Kasumi-1 (cell line): ENCODE measurements around the gene TNIK.
"Not testable (repeated sequence)": the region's sequence is repeated elsewhere in the genome, so short reads cannot be mapped to it uniquely, and the experiment has no call there.

Experiments used
- DNase-seq, 2 experiments: peaks; one replicate each; lab custom pipeline; 2025; lab: John Stamatoyannopoulos, UW

TNIK gene

GRCh38 chr3:171125010-171125409 is 335.2 kb downstream of the TNIK start:
- no peak for DNase-seq

- no peak for DNase-seq
These were observed 336.3 kb downstream of the TNIK start for GRCh38 chr3:171123915-171124314.

DNA sequence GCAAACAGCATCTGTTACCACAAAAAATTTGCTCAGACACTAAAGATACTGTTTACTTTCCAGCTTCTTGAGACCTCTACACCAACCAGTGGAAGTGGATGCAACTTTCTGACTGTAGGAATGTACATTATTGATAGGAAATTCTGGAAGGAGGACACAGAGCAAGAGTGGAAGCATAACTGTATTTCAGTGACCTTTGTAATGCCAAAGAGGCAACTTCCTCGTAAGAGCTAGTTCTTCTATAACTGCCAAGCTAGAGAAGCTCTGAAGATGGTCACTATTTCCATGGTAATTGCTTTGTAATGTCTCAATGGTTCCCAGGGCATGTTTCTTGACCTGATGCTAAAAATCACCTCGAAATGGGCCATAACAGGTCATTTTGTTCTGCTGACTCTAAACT is 337.3 kb downstream of the TNIK start:
- no peak for DNase-seq

DNA sequence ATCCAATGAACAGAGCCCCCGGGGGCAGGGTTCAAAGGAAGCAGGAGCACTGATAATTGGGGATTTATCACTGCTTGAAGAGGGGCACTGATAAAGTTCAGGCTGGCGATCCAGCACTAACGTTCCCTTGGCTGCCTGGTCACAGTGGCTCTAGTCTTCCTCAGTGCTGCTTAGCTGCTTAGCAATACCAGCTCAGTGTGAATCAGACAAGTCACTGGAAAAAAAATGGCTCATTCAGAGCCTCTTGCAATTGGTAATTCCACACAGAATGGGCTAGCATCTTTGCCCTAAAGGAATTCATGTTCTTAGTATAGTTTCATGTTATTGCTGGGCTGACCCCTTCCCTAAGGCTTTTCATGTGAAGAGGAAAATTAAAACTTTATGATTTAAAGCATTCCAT is 338.0 kb downstream of the TNIK start:
- DNase-seq: no peak

- no peak for DNase-seq
These were observed 338.4 kb downstream of the TNIK start for GRCh38 chr3:171121801-171122200.

DNA sequence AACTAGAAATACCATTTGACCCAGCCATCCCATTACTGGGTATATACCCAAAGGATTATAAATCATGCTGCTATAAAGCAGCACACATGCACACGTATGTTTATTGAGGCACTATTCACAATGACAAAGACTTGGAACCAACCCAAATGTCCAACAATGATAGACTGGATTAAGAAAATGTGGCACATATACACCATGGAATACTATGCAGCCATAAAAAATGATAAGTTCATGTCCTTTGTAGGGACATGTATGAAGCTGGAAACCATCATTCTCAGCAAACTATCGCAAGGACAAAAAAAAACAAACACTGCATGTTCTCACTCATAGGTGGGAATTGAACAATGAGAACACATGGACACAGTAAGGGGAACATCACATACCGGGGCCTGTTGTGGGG is 340.8 kb downstream of the TNIK start:
- not testable (repeated sequence) for DNase-seq

GRCh38 chr3:171118993-171119392 is 341.2 kb downstream of the TNIK start:
- not testable (repeated sequence) for DNase-seq

- DNase-seq: no peak
These were observed 343.3 kb downstream of the TNIK start for GRCh38 chr3:171116824-171117395.

GRCh38 chr3:171116365-171116764 is 343.8 kb downstream of the TNIK start:
- DNase-seq: no peak

GRCh38 chr3:171115667-171116066 is 344.5 kb downstream of the TNIK start:
- no peak for DNase-seq

GRCh38 chr3:171113716-171114115 is 346.5 kb downstream of the TNIK start:
- no peak for DNase-seq

GRCh38 chr3:171110715-171111114 is 349.5 kb downstream of the TNIK start:
- no peak for DNase-seq

GRCh38 chr3:171108066-171108465 is 352.1 kb downstream of the TNIK start:
- no peak for DNase-seq

DNA sequence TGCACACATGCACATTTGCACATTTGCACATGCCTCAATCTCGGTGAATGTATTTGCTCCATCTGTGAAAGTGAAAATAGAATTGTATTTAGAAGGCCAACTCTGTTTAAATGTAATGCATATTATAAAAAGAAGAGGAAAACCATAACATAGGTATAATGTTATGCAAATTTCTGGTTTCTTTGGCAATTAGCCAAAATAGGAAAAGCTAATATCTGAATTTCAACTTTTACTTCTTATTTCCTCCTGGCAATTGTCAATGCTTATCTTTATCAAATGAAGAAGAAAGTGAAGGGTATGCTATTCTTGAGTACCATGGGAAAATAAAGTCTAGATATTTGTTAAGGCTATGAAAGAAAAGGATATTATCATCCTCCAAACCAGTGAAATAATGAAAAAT is 357.0 kb downstream of the TNIK start:
- DNase-seq: no peak

DNA sequence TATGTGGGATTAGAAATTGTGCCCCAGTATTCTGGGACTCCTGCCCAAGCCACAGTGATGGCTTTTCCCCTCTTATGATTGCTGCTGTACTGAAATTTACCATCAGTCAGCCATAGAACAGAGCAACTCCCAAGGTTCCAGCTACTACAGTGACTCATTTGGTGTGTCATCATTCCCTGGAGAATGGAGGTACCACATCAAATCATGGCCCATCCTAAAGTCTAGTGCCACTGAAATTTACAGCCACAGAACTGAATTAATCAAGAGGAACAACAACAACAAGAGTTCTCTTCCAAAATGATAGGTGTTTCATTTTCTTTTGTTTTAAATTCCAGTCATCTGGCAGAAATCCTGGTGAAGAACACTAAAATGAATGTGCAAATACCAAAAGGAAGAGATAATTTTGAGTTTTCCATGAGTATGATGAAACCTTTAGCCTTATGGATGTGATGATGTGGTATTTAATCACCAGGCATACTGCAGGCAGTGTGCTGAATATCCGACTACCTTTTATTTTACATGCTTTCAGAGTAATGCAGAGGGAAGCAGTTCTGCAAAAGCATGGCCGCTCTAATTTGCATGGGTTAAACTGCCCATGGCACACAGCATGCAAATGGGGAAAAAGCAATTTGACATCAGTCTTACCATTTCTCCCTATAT is 358.1 kb downstream of the TNIK start:
- DNase-seq: no peak

DNA sequence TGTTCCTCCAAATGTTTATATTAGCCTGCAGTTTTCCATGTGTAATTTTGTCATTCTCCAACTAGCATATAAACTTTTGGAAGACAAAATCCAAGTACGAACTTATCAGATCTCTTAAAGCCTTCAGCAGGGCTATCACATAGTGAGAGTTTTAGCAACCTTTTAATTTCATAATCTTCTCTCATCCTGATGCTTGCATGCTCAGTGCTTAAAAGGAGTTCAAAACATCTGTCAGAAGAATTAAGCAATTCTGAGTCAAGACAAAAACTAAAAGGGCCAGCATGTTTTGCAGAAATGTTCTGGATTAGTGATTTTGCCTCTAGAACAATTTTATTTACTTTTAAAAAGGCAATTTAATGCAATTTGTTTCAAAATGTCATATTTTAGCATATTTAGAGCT is 360.3 kb downstream of the TNIK start:
- DNase-seq: no peak

GRCh38 chr3:171095063-171095462 is 365.1 kb downstream of the TNIK start:
- no peak for DNase-seq

DNA sequence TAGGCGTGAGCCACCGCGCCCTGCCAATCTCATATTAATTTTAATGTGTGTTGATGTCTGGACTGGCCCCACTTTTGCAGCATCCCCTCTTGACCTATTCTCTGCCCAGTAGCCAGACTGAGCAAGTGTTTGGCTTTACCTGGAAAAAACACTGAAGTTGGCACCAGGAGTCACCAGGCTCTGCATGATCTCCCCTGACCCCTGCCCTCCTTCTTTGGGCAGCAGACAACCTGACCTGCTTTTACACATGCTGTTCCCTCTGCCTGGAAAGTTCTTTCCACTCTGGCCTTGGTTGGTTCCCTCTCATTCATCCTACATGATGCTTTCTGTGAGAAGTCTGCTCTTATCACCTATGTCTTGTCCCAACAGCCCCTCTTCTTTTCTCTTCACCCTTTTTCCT is 365.8 kb downstream of the TNIK start:
- DNase-seq: no peak

- DNase-seq: no peak
These were observed 366.7 kb downstream of the TNIK start for GRCh38 chr3:171093462-171093861.

DNA sequence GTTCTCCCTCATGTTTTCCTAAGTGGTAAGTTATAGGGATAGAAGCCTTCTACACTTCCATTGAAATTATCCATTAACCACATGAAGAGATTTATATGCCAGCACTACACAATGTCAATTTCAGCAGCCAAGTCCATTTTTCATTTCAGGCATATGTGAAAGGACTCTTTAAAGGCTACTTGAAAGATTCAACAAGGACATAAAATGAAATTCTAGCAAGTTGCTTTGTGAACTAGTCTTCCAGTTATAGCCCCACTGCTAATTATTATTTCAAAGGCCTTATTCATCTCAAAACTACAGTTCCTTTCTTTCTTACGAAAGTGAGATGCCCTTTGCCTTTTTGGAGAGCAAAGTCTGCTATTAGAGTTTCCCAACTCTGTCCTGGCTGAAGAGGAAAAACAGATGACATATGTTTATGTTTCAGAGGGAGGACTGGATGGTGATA is 367.7 kb downstream of the TNIK start:
- DNase-seq: no peak

DNA sequence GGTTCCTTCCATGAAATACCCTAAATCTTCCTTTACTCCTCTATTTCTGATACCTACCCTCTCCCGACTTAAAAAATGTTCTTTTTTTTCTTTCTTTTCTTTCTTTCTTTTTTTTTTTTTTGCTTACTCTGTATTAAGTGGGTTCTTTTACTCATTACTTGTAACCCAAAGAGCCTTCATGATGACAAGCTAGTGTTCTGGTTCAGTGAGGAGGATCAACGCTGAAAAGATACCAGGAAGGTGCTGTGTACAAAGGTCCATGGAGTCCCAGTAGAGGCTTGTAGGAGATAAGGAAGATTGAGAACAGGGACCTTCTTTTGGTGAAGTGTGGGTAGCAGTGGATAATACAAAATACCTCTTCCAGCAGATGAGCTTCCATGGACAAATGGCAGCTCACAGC is 369.9 kb downstream of the TNIK start:
- DNase-seq: no peak

GRCh38 chr3:171088964-171089754 is 371.0 kb downstream of the TNIK start:
- peak; percentile 35 to 50 for DNase-seq

DNA sequence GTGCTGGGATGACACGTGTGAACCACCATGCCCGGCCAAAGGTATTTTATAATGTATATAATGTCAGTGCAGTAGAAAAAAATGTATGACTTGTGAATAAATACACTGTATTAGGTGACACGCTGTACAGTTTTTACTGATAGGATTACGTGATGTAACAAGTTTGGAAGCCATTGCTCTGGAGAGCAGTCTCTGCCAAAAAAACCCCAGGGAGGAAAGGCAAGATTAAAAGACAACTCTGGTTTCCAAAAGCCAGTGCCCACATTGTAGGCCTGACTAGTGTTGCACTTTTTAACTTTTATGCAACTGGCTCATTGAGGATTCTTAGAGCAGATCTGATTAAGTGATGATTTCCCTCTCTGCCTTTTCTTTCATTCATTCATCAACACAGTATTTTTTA is 371.7 kb downstream of the TNIK start:
- no peak for DNase-seq
